Posterior cingulate gyrus (tissue), 11 donors: ENCODE data around the gene MRPL24.

Experiments used
- DNase-seq, 10 donors: peaks; one replicate each; pipeline versions ENCODE4 v3.0.0 to v3.0.0-alpha.2; 2020 to 2021; ENCODE audit warnings: mixed read lengths in 3 of 10
- intact Hi-C: fragments of 100-400 bp; cut with DNase I; formaldehyde crosslinking; loops from one replicate; pipeline ENCODE4 v1.15.1; 2023

Gene MRPL24

DNA sequence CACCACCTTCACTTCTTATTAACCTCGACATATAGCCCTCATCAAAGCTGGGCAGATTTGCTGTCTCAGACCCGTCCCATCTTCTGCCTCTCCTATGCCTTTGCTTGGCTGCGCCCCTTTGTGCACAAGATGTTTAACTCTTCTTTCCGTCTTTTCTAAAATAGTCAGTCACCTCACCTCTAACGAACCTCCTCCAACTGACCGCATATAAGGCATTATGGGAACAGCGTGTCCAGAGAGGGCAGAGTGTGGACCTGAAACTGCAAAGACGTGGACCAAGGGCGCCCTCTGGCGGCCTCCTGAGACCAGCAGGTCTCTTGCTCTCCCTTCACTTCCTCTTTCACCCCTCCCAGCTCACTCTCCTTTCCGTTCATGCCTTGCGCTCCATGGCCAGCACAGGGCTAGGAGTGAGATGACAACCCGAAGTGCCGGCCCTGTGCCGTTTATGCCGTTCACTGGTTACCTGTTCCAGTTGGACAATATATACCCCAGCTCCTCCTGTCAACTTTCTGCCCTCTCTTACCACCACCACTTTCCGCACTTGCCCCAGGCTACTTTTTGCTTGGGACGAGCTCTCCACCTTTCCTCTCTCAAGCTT, 15.1 kb downstream of the MRPL24 start:
- peak; percentile 70 to 98 (median 88) for DNase-seq

DNA sequence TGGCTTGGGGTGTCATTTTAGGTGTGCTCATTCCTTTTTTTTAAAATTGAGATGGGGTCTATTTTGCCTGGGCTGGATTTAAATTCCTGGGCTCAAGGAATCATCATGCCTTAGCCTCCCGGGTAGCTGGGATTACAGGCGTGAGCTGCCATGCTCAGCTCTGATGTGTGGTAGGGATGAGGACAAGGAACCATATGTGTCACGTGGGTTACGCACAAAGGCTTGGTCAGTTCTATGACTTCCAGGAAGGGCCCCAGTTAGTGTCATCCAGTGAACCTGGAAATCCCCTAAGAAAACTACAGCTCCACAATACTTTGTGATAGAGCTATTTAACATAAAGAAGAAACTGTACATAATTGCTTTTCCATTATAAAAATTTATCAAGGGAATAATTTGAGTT, 19.4 kb downstream of the MRPL24 start:
- DNase-seq: peak in 1 of 10 donors; percentile 18
- intact Hi-C loops: no loop called here

More for the DNA sequence above, 15.1 kb downstream of the MRPL24 start:
- intact Hi-C loops: loop anchor here (1.0 kb wide), 1 partner anchor 36 kb away; no protein-coding TSS in a partner anchor

DNA sequence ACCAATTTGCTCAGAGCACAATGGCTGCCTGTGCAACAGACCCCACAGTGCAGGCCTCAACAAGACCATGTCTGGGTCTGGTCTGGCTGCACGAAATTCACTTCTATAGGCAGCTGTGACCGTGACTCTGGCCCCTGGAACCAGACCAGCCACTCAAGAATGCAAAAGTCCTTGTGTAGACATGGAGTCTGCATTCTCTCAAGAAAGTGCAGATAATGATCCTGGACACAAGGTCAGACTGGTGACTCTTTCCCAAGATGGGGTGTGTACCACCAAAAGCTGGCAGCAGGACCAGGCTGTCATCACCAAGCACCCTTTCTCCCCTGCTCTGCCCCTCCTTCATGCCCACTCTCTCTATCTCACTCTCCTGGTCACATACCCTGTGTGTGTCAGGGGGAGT, 19.8 kb downstream of the MRPL24 start:
- peak in 1 of 10 donors; percentile 24 for DNase-seq
- intact Hi-C loops: no loop called here

DNA sequence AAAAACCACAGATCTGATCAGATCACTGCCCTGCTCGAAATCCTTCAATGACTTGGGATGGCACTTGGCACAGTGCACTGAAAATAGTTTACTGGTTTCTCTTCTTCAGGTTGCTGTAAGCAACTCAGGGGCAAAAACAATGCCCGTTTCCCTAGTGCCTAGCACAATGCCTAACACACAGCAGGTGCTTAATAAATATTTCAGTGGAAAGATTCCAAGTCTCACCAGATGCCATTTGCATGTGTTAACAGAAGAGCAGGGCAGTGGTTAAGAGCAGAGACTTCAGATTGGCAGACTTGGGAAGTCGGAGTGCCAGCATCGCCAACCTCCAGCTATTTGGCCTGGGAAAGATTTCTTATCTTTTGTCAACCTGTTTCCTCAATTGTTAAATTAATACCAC, 23.5 kb downstream of the MRPL24 start:
- DNase-seq: peak in 1 of 10 donors; percentile 20

DNA sequence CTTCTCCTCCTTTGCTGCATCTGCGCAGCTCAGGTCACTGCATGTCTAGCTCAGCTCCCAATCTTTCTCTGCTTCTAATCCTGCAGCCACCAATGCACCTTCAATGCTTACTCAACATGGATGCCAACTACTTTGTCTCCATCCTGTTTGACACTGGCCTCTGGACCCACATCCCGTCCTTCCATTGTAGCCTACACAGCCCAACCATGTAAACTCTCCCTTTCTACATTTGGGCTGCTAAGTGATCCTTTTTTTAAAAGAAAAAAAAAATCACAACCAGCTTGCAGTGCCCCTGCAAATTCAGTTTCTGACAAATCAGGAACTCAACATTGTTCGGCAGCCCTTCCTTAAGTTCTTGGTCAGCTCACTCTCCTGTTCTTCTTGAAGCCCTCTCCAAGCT, 26.1 kb downstream of the MRPL24 start:
- intact Hi-C loops: no loop called here
- no peak for DNase-seq

More for the DNA sequence above, 23.5 kb downstream of the MRPL24 start:
- intact Hi-C loops: no loop called here

DNA sequence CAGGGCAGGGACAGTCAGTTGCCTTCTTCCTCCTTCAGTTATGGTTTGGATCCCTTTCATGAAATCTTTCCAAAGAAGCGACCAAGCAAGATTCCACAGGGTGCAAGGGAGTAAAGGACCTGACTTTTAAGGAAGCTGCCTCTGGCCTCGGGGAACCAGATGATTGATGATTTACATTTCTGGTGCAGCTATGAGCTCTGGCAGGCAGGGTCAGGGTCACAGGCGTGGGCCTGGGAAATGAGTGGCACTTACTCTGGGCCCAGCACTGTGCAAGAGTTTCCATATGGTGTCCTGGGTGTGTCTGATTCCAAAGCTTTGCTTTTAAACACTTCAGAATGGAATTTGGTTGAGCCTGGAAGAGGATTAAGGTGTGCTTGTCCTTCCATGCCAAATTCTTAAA, 28.3 kb downstream of the MRPL24 start:
- peak in 1 of 10 donors; percentile 34 for DNase-seq
- intact Hi-C loops: no loop called here

DNA sequence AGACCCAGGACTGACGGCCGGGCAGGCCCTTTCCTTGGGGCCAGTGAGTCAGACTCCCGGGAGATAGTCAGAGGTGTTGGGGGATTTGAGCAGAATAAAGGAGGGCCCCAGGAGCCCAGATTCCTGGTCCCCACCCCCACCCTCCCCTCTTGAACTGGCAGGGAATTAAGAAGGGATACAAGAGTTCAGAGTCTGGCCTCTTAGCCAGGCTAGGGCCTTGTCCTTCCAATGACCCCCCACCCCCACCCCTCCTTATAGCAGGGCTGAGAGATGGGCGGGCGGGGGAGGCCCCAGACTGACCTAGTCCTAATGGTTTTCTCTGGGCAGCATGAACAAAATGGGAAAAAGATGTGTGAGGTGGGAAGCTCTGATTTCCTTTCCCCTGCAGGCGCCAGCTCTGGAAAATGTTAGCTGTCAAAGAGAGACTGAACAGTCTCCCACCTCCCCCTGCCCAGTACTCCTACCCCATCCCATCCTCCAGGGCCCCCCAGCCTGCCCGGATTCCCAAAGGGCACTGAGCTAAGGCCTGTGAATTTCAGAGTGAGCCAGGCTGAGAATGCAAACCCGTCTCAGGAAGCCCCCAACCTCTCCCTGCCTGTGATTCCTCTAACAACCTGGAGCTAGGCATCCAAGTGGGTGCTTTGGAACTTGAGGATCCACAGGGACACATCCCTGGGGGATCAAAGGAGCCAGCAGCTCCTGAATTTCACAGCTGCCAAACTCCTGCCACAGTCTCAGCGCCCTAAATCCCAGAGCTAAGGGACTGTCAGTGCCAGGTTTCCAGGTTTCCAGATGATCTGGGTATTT, 29.7 kb downstream of the MRPL24 start:
- intact Hi-C loops: no loop called here
- peak in 1 of 10 donors; percentile 49 for DNase-seq

DNA sequence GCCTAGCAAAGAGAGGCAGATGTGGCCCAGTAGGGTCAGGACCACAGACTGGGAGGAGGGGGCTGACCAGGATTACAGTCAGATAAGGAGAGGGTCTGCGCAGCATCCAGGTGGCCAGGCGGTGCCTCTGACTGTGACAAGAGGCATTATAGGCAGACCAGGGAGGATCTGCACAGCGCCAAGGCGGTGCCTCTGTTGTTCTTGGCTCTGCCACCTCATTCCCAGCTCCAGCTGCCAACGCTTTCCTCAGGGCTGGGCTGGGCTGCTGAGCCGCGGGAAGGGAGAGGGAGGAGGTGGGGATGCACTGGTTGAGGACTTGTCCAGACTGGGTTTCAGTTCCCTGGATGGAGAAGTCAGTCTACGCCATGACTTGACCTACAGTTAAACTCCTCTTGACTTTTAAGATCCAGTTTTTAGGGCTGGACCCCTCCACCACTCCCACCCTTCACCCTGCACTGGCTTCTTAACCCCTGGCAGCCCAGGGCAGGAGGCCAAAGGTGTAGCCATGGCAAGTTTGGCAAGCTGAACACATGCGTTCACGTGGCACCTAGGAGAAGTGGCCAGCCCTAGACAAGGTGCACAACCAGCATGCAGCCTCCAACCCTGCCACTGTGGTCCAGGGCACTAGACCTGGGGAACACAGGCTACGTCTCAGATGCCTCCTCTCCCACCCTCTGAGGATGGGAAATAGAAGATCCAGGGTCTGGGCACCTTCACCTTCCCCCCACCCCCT, 31.0 kb downstream of the MRPL24 start:
- intact Hi-C loops: no loop called here
- DNase-seq: peak in 8 of 10 donors; percentile 50 to 96 (median 74)

DNA sequence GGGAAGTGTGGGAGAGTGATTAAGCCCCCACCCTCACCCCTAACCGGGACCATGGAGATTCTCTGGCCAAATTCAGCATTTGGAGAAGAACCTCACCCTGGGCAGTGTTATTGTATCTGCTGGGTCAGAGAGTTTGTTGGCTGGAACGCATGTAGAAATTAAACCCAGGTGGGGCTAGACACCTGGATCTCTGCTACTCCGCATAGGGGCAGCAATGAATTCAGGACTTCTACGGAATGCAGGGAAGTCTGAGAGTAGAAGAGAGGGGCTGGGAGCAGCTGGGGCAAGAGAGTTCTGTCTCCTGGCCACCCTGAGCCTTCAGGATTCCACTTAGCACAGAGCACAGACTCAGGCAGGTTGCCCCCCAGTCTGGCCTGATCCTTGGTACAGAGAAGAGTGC, 31.9 kb downstream of the MRPL24 start:
- intact Hi-C loops: no loop called here
- peak in 1 of 10 donors; percentile 9 for DNase-seq

DNA sequence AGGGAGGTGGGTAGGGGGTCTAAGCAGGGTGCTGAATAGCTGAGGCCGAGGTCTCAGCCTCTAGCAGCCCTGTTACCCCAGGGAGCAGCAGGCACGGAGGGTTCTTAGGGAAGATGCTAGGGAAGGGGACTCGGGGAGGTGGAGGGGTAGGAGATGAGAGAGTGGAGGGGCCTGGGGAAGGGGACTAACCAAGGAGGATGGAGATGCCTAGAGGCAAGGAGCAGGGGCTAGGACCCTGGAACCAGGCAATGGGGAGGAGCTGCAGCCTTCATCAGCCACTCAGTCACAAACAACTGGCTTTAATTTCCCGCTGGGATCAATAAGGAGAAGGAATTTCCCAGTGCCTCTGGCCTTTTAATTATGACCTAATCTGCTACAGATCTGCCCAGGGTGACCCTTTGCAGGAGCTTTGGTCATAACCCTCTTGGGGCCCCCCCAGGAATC, 32.6 kb downstream of the MRPL24 start:
- intact Hi-C loops: no loop called here
- DNase-seq: peak in 2 of 10 donors; percentile 41 to 69

DNA sequence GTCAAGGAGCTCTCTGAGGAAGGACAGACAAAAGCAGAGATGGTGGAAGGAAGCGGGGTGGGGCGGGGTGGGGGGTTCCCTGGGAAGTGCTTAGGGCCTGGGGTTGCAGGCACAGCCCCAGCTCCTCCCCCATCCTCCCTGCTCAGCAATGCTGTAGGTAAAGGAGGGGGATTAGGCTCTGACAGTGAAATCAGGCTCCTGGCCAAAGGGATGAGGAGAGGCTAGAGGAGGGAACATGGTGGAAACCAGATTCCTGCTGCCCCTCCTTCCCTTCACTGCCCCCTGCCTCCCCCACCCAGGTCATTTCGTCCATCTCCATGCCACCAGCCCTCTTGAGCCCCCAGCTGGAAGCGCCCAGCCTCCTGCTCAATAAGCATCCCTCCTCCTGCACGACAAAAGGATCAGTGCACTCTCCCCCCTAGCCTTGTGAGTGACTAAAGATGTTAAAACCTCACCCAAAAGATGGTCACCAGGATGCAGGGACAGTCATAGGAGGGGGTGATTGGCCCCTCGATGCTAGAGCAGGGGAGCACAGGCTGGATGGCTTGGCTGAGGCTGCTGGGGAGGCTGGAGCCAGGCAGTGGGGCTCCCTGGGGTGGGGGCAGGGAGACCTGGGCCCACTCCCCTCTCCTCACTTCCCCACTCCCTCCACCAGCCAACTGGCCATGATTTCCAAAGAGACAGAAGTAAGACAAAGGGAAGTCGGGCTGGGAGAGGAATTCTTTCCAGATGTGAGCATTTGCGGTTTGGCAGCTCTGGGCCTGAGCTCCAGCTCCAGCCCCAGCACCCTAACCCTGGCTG, 33.3 kb downstream of the MRPL24 start:
- intact Hi-C loops: no loop called here
- DNase-seq: peak in 1 of 10 donors; percentile 59

DNA sequence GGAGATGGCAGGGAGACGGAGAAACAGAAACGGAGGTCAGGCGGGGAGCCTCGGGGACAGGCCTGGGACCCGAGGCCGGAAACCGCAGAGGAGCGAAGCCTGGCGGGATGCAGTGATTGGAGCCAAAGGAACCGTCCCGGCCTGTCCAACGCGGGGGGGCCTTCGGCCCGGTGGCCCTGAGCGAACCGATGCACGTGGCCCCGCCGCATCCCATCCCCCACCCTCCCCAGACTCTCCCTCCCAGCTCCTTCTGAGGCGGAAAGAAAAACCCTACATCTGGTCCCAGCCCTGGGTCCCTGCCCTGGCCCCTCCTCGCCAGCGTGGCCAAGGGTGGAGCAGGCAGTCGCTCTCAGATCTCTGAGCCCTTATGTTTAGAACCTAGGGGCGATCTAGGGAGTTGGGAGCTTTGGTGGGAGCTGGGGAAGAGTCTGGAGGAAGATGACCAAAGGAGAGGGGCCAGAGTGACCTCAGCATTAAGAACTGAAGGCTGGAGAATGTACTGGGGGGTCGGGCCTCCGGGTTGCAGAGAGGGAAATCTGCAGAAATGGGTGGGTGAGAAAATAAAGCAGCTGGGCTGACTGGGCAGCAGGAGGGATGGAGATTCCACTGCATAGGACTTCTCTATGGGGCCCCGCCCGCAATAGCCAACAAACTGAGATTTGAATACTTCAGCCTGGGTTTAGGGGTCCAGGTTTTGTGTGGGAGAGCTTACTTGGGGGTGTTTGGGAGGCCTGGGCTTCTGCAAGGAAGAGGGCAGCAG, 34.1 kb downstream of the MRPL24 start:
- intact Hi-C loops: no loop called here
- DNase-seq: peak in 9 of 10 donors; percentile 7 to 88 (median 45)

DNA sequence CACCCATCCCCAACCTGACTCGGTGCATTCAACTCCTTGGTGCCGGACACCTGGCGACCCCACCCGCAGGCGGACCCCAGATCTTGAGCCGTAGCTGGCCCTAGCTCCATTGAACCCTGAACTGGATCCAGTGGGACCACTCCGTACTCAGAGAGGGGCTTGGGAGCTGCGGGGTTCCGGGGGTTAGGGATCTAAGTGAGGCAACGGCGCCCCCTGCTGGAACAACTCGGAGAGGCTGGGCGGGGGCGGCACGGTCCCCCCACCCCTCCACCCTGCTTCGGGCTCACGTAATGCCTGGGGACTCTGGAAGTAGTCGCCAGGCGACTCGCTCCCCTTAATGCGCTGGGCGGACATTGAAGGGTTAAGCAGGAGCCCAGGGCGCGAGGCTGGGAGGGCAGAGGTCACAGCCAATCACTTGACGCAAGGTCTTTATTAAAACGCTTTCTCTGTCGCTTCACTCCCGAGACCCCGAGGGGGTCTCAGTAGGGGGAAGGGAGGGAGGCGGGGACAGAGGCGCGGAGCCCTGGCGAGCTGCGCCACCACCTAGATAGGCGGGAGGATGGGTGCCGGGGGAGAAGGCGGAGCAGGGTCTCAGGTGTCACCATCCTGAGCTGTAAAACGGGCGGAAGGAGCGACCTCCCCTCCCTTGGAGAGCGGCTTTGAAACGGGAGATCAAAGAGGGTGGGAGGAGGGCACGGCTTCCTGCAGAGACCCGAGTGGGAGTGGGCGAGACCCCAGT, 34.8 kb downstream of the MRPL24 start:
- peak in 9 of 10 donors; percentile 47 to 92 (median 66) for DNase-seq
- intact Hi-C loops: no loop called here

DNA sequence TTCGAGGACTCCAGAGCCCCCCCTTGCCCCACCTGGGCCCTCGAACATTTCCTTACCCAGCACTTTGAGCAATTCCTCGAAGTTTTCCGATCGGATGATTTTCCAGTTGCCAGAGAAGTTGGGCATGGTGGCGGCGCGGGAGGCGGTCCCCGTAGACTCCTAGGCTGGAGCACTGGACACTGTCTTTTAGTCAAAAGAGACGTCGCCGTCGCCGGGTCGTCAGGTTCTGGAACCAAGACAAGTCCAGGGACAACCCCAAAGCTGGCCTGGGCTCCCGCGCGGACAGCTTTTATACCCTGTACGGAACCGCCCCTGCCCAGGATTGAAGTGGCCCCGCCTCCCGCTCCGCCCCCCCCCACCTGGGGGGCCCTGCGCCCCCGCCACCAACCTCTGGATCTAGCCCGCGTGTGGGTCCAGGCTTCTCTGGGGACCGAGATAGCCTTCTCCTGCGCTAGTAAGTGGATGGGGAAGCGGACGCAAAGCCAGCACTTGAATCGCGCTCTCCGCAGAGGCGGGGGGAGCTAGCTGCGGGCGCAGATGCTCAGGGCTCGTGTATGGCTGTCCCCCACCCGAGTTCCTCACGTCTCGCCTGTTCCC, 35.5 kb downstream of the MRPL24 start, which contains the start of gene CRABP2:
Gene CRABP2, minus strand, starts transcription at position 263 of the 597 bp plus-strand sequence. Its CDS starts 137 bp downstream, at position 126.
- DNase-seq: peak in 5 of 10 donors; percentile 13 to 86 (median 23)
- intact Hi-C loops: no loop called here

DNA sequence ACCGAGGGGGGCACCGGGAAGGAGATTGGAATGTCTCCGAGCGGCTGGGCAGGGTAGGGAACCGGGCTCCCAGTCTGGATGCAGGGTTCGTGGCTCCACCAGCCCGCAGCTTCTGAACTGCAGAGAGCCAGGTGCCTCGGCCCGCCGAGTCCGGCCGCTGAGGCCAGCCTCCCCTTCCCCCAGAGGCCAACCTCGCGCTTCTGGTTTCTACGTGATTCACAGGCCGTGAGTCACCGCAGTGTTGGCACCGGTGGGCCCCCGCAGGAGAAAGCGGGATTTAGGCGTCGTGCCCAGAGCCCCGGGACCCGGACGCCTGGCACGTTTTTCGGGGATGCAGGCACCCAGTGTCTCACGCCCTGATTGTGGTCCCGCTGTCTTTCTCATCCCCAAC, 36.0 kb downstream of the MRPL24 start:
- intact Hi-C loops: no loop called here
- DNase-seq: peak in 4 of 10 donors; percentile 24 to 85 (median 49)

DNA sequence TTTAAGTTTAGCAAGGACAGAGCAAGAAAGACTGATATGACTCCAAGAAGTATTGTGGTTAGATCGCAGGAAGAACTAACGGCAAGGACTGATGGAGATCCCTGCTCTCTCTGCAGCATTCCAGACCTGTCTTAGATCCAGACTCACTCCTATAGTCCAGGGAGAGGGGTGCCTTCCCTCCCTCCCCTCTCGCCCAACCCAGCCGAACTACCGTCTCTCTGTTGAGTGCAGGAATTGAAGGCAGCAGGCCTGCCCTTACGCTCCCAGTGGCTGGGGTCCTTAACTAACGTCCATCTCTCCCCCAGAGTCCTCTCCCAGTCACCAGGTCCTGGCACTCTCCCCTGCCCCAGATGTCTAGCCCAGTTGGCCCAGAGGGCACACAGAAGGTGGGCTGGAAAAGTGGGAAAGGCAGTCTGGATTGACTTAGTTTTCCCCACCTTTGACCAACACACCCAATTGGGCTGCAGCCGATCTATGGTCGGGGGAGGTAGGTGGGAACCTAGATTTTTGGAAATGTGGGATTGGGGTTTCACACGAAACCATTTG, 36.6 kb downstream of the MRPL24 start:
- intact Hi-C loops: no loop called here
- DNase-seq: no peak

DNA sequence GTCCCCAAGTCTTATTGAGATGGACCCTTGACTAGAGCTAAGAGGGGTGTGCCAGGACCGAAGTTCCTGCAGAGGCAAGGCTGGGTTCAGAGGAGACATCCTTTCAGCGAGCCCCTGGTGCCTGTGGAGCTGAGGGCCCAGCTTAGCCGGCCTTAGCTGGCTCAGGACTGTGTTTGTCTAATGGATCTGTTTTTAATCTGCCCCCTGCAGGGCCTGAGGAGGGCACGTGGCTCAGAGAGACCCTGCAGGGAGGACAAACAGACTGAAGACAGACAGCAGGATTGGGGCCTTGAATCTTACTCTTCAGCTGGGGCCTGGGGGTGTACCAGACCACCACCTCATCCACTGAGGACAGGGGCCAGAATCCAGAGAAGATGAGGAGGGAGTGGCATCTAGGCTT, 37.1 kb downstream of the MRPL24 start:
- intact Hi-C loops: no loop called here
- no peak for DNase-seq

DNA sequence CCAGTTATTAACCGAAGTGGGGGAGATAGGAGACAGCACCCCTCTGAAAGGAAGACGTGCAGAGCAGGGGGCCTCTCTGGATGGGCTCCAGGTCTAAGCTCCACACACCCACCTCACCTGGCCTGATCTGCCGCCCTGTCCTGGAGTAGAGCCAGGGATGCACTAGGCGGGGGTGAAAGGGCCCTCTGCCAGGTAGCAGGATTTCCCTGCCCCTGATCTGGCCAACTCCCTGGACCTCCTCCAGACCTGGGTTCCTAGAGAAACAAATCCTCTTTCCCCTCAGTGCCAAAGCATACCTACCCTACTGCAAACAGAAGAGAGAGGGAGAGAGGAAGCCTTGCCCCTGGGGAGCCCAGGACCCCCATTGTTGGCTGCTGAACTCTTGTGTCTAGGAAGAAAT, 37.6 kb downstream of the MRPL24 start:
- no peak for DNase-seq
- intact Hi-C loops: no loop called here
